ENCODE measurements around the gene ENTPD2.
"Not testable (repeated sequence)": the region's sequence is repeated elsewhere in the genome, so short reads cannot be mapped to it uniquely, and the experiment has no call there.

ENTPD2 gene

DNA sequence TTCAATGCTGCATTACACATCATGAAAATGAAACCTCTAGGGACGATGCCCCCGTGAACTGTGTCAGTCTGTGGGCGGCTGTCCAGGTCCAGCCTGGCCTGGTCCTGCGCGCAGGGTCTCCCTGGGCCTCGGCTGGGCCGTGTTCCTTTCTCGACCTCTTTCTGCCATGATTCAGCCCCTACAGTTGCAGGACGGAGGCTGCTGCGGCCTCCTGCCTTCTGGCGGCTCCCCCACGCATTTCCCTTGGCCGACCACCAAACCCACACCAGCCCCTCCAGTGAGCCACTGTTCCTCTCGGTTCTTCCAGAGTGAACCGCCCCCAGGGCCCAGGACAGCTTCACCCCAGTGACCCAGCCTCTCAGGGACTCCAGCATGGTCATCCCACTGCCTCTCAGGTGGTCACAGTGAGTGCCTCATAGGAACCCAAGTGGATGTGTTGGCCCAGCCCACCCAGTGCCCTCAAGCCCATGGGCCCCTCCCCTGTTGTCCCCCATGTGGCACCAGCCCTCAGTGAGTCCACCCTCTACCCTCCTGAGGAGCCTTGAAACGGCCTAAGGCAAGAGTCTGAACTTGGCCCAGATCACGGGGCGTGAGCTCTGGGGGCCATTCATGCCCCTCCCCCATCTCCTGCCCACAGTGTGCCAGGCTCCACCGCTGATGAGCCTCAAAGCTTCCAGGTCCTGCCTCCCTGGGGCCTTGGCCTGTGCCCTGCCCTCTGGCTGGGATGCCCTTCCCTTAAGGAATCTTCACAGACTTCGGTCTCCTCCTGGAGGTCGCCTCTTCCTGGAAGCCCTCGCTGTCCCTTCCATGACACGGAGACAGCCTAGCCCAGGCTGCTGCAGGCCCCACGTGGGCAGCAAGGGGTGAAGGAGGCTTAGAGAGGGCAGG lies 47.5 kb downstream of the ENTPD2 start:
- Mint-ChIP-seq H3K27ac (no peak overlapping the region), H3K36me3 (ENCODE audit: low read depth) (no peaks in the 10 kb centered on the region), H3K9me3 (no peaks in the 10 kb centered on the region), H3K4me3 (no peak overlapping the region), H3K27me3 (ENCODE audit: low read depth) (no peaks in the 10 kb centered on the region), H3K4me1 (ENCODE audit: low read depth) (peaks cover 2% of the 10 kb centered on the region)

DNA sequence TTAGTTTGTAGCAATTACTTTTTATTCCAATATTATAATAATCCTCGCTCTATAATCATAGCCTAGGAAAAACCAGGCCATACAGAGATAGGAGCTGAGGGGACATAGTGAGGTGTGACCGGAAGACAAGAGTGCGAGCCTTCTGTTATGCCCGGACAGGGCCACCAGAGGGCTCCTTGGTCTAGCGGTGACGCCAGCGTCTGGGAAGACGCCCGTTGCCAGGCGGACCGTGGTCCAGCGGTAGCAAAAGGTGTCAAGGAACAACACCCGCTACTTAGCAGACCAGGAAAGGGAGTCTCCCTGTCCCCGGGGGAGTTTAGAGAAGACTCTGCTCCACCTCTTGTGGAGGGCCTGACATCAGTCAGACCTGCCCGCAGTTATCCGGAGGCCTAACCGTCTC lies 49.6 kb downstream of the ENTPD2 start:
- not testable (repeated sequence) for H3K9me3 Mint-ChIP-seq; H3K36me3 Mint-ChIP-seq (ENCODE audit: low read depth); H3K4me3 Mint-ChIP-seq

GRCh38 chr9:137002646-137003041 lies 51.2 kb downstream of the ENTPD2 start:
- H3K36me3 Mint-ChIP-seq (ENCODE audit: low read depth), result no peaks in the 10 kb centered on the region
- peaks cover 17% of the 10 kb centered on the region for H3K4me1 Mint-ChIP-seq (ENCODE audit: low read depth)
- H3K27ac Mint-ChIP-seq, result no peak overlapping the region
- H3K9me3 Mint-ChIP-seq, result no peaks in the 10 kb centered on the region
- H3K4me3 Mint-ChIP-seq, result no peak overlapping the region
- peaks cover 2% of the 10 kb centered on the region for H3K27me3 Mint-ChIP-seq (ENCODE audit: low read depth)

More for the DNA sequence above, 49.6 kb downstream of the ENTPD2 start:
- not testable (repeated sequence) for H3K27me3 Mint-ChIP-seq (ENCODE audit: low read depth); H3K27ac Mint-ChIP-seq
- H3K4me1 Mint-ChIP-seq (ENCODE audit: low read depth), result peaks cover 10% of the 10 kb centered on the region

- Mint-ChIP-seq H3K27me3 (ENCODE audit: low read depth) (peaks cover 4% of the 10 kb centered on the region), H3K9me3 (no peaks in the 10 kb centered on the region), H3K36me3 (ENCODE audit: low read depth) (no peaks in the 10 kb centered on the region), H3K4me1 (ENCODE audit: low read depth) (peaks cover 19% of the 10 kb centered on the region), H3K4me3 (no peak overlapping the region), H3K27ac (no peak overlapping the region)
These were observed 51.8 kb downstream of the ENTPD2 start for GRCh38 chr9:137001857-137002645.

DNA sequence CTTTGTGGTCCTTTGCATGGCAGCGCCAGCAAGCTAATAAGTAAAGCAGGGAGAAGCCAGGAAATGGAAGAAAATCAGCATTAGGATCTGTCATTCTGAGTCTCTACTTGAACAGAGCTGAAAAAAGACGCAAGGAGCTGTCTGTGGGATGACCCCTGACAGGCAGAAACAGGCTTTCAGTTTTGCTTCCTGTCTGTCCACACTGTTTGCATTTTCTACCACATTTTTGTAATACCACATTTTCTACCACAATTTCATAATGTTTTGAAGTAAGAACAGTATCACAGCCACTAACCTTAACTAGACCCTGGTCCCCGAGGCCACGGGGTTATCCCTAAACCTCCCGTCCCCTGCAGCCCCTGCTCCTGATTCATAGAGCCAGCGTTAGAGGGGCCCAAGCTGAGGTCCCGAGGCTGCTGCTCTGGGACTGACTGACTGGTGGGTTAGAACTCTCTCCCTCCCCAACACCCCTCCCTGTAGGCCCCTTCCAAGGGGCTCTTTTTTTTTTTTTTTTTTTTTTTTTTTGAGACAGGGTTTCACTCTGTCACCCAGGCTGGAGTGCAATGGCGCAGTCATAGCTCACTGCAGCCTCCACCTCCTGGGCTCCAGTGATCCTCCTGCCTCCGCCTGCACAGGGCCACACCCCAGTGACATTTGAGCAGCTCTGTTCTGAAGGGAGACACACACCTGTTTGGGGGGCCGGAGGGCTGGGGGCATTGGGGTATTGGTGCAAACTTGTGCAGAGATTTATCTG lies 53.5 kb downstream of the ENTPD2 start:
- Mint-ChIP-seq H3K27me3 (ENCODE audit: low read depth) (peaks cover 4% of the 10 kb centered on the region), H3K4me1 (ENCODE audit: low read depth) (peaks cover 22% of the 10 kb centered on the region), H3K36me3 (ENCODE audit: low read depth) (no peaks in the 10 kb centered on the region), H3K27ac (peak overlapping the region; percentile 75), H3K9me3 (no peaks in the 10 kb centered on the region), H3K4me3 (peak overlapping the region; percentile 11)
